H1 (cell line): Measurements from ENCODE around the gene POU2F1. TPM values are rescaled to one million over a fixed set of nuclear protein-coding genes. Genes with fewer than 3 reads are reported as not detected.

Experiments
- CTCF ChIA-PET: fragments of 300-600 bp; sonication (Branson Sonifier 250); formaldehyde crosslinking; loops from one replicate; lab custom pipeline; 2021; ENCODE audit not compliant: partially characterized antibody; lab: Charles Lee
- POLR2A ChIA-PET: fragments of 300-600 bp; sonication (Branson Sonifier 250); formaldehyde crosslinking; loops from one replicate; lab custom pipeline; 2021; ENCODE audit warnings: inconsistent platforms; ENCODE audit not compliant: partially characterized antibody; lab: Charles Lee
- DNase-seq, 2 experiments: peaks; one replicate each; pipeline versions ENCODE4 v3.0.0 to v3.0.0-alpha.2; 2010 to 2022; ENCODE audit warnings: low spot score in 2 of 2, low read depth in 1 of 2, mixed read lengths in 1 of 2
- FAIRE-seq: peaks from 2 replicates; lab custom pipeline; 2011; peaks lifted over from hg19 to GRCh38; lab: Jason Lieb, UNC
- H2AFZ ChIP-seq: 2 replicates; pipeline ENCODE4 v1.8.1; 2012; ENCODE audit warnings: low read length, inconsistent platforms
- H2AK5ac ChIP-seq: 2 replicates; pipeline ENCODE4 v1.6.1; 2013; ENCODE audit warnings: low read depth, low read length
- H2BK120ac ChIP-seq: replicated peaks from 2 replicates; pipeline ENCODE3; 2013; ENCODE audit warnings: low read depth, low read length, inconsistent platforms
- H2BK12ac ChIP-seq: 2 replicates; pipeline ENCODE4 v1.6.1; 2013; ENCODE audit warnings: low read depth, low read length
- H2BK15ac ChIP-seq: 2 replicates; pipeline ENCODE4 v1.6.1; 2013; ENCODE audit warnings: low read length
- H2BK20ac ChIP-seq: 2 replicates; pipeline ENCODE4 v1.6.1; 2013; ENCODE audit warnings: low read length
- H2BK5ac ChIP-seq: 2 replicates; pipeline ENCODE4 v1.6.1; 2013; ENCODE audit warnings: low read depth, low read length
- H3K14ac ChIP-seq: 2 replicates; pipeline ENCODE4 v1.6.1; 2013; ENCODE audit warnings: inconsistent platforms; ENCODE audit not compliant: insufficient read length
- H3K18ac ChIP-seq: 2 replicates; pipeline ENCODE4 v1.6.1; 2013; ENCODE audit warnings: low read length; ENCODE audit errors: extremely low read depth
- H3K23ac ChIP-seq: 2 replicates; pipeline ENCODE4 v1.6.1; 2013; ENCODE audit warnings: inconsistent platforms; ENCODE audit not compliant: insufficient read length
- H3K23me2 ChIP-seq: 2 replicates; pipeline ENCODE4 v1.6.1; 2013; ENCODE audit warnings: low read depth, low read length
- H3K27ac ChIP-seq: 2 replicates; pipeline ENCODE4 v1.6.1; 2011; ENCODE audit warnings: low read depth, low read length, inconsistent platforms
- H3K27me3 ChIP-seq, 4 experiments: replicated peaks in 1 of 4; 1 replicate in 1 of 4; 2 replicates in 3 of 4; pipeline versions ENCODE4 v1.6.1 to v1.8.1; 2011 to 2013; ENCODE audit warnings: low read length in 3 of 4, mild to moderate bottlenecking in 3 of 4, inconsistent platforms in 2 of 4, mixed read lengths in 2 of 4, moderate library complexity in 1 of 4; ENCODE audit not compliant: control insufficient read depth in 3 of 4, insufficient read depth in 3 of 4; ENCODE audit errors: extremely low read depth in 1 of 4
- H3K36me3 ChIP-seq, 4 experiments: 2 replicates each; pipeline versions ENCODE4 v1.6.1 to v1.8.1; 2011 to 2013; ENCODE audit warnings: mild to moderate bottlenecking in 4 of 4, low read length in 3 of 4, moderate library complexity in 2 of 4, control low read depth in 1 of 4, inconsistent platforms in 1 of 4; ENCODE audit not compliant: insufficient read depth in 4 of 4, control insufficient read depth in 2 of 4
- H3K4ac ChIP-seq: replicated peaks from 2 replicates; pipeline ENCODE3; 2013; ENCODE audit warnings: low read length, low read depth, mixed read lengths, inconsistent platforms; ENCODE audit not compliant: insufficient read length
- H3K4me1 ChIP-seq, 4 experiments: replicated peaks in 1 of 4; 1 replicate in 1 of 4; 2 replicates in 3 of 4; pipeline versions ENCODE4 v1.6.1 to v1.8.1; 2011 to 2013; ENCODE audit warnings: low read length in 3 of 4, inconsistent platforms in 2 of 4, mixed read lengths in 1 of 4; ENCODE audit not compliant: insufficient read depth in 4 of 4, control insufficient read depth in 3 of 4
- H3K4me2 ChIP-seq, 2 experiments: 2 replicates each; pipeline versions ENCODE4 v1.6.1 to v1.8.1; 2011 to 2013; ENCODE audit warnings: low read depth in 2 of 2, low read length in 2 of 2, control low read depth in 1 of 2, inconsistent platforms in 1 of 2, mild to moderate bottlenecking in 1 of 2; ENCODE audit not compliant: insufficient read depth in 1 of 2
- H3K4me3 ChIP-seq, 4 experiments: fragments of 200-600, 300-600 bp in 1 of 4; sonication (generic), shearing (Covaris generic), sonication (Bioruptor Twin) in 1 of 4; 2 replicates each; pipeline versions ENCODE4 v1.5.1 to v1.8.1; 2011 to 2016; ENCODE audit warnings: low read length in 4 of 4, low read depth in 3 of 4, control low read depth in 2 of 4, inconsistent platforms in 2 of 4, mild to moderate bottlenecking in 2 of 4, mixed read lengths in 1 of 4, moderate library complexity in 1 of 4; ENCODE audit not compliant: insufficient read depth in 2 of 4; ENCODE audit errors: extremely low read depth in 1 of 4
- H3K56ac ChIP-seq: replicated peaks from 2 replicates; pipeline ENCODE3; 2013; ENCODE audit warnings: low read depth, mild to moderate bottlenecking, mixed read lengths, low read length, inconsistent platforms; ENCODE audit not compliant: insufficient read length
- H3K79me1 ChIP-seq: 2 replicates; pipeline ENCODE4 v1.6.1; 2013; ENCODE audit warnings: low read depth, low read length, control low read depth
- H3K79me2 ChIP-seq, 2 experiments: 2 replicates each; pipeline versions ENCODE4 v1.6.1 to v1.8.1; 2012 to 2013; ENCODE audit warnings: low read length in 2 of 2, mild to moderate bottlenecking in 2 of 2, inconsistent platforms in 1 of 2; ENCODE audit not compliant: insufficient read depth in 2 of 2, control insufficient read depth in 1 of 2
- H3K9ac ChIP-seq, 4 experiments: replicated peaks in 1 of 4; 1 replicate in 1 of 4; 2 replicates in 3 of 4; pipeline versions ENCODE4 v1.6.1 to v1.8.1; 2011 to 2013; ENCODE audit warnings: low read depth in 3 of 4, low read length in 3 of 4, control low read depth in 2 of 4, mild to moderate bottlenecking in 2 of 4, moderate library complexity in 2 of 4, inconsistent platforms in 1 of 4; ENCODE audit errors: extremely low read depth in 1 of 4
- H3K9me3 ChIP-seq, 2 experiments: 2 replicates each; pipeline versions ENCODE4 v1.6.1 to v1.8.1; 2012 to 2013; ENCODE audit warnings: mild to moderate bottlenecking in 2 of 2, moderate library complexity in 2 of 2, control low read depth in 1 of 2, inconsistent platforms in 1 of 2, low read depth in 1 of 2, low read length in 1 of 2, mixed read lengths in 1 of 2; ENCODE audit not compliant: insufficient read depth in 2 of 2
- H4K20me1 ChIP-seq, 2 experiments: replicated peaks in 1 of 2; 2 replicates each; pipeline versions ENCODE3 to v1.8.1; 2011 to 2013; ENCODE audit warnings: inconsistent platforms in 2 of 2, low read length in 2 of 2, mild to moderate bottlenecking in 1 of 2; ENCODE audit not compliant: insufficient read depth in 2 of 2, control insufficient read depth in 1 of 2
- H4K5ac ChIP-seq: 2 replicates; pipeline ENCODE4 v1.6.1; 2013; ENCODE audit warnings: low read length, low read depth, mixed read lengths, inconsistent platforms; ENCODE audit not compliant: insufficient read length
- H4K8ac ChIP-seq: 2 replicates; pipeline ENCODE4 v1.8.0; 2013; ENCODE audit warnings: mild to moderate bottlenecking, moderate library complexity, low read length, inconsistent platforms; ENCODE audit not compliant: insufficient read depth; ENCODE audit errors: extremely low read depth
- H4K91ac ChIP-seq: replicated peaks from 2 replicates; pipeline ENCODE3; 2013; ENCODE audit warnings: low read length, mixed read lengths, inconsistent platforms; ENCODE audit not compliant: insufficient read length
- BACH1 ChIP-seq: IDR thresholded peaks from 2 replicates; pipeline ENCODE4 v1.6.1; 2012; ENCODE audit warnings: low read length, improper control_type of control experiment
- EP300 ChIP-seq, 2 experiments: IDR thresholded peaks; 1 replicate in 1 of 2; 2 replicates in 1 of 2; pipeline ENCODE4 v1.6.1; 2011 to 2012; ENCODE audit warnings: low read depth in 2 of 2, low read length in 2 of 2, mild to moderate bottlenecking in 2 of 2, borderline replicate concordance in 1 of 2, inconsistent platforms in 1 of 2, moderate library complexity in 1 of 2
- KDM1A ChIP-seq: fragments of 200-600, 300-600 bp; sonication (generic); IDR thresholded peaks from 2 replicates; pipeline ENCODE4 v1.7.1; 2016; ENCODE audit warnings: mild to moderate bottlenecking, low read length, borderline replicate concordance
- POU5F1 ChIP-seq: IDR thresholded peaks from 2 replicates; pipeline ENCODE4 v1.6.1; 2011; ENCODE audit warnings: low read depth, mild to moderate bottlenecking, low read length, moderate library complexity
- SIN3A ChIP-seq, 2 experiments: IDR thresholded peaks in 1 of 2; conservative IDR thresholded peaks in 1 of 2; 2 replicates each; pipeline ENCODE4 v1.6.1; 2011 to 2012; ENCODE audit warnings: low read length in 2 of 2, improper control_type of control experiment in 1 of 2, low read depth in 1 of 2, mild to moderate bottlenecking in 1 of 2
- SP1 ChIP-seq: IDR thresholded peaks from 2 replicates; pipeline ENCODE4 v1.6.1; 2011; ENCODE audit warnings: low read depth, low read length
- TBP ChIP-seq: IDR thresholded peaks from 2 replicates; pipeline ENCODE4 v1.6.1; 2011; ENCODE audit warnings: low read depth, low read length, improper control_type of control experiment
- TCF12 ChIP-seq: IDR thresholded peaks from 2 replicates; pipeline ENCODE4 v1.6.1; 2011; ENCODE audit warnings: low read depth, mild to moderate bottlenecking, low read length
- WGBS, 2 experiments: shearing (Covaris generic) in 1 of 2; methylation state at CpG; one replicate each; pipeline versions ENCODE4 v1.1.6 to v1.1.7; 2013 to 2015; ENCODE audit warnings: low lambda C conversion rate in 2 of 2, mixed read lengths in 2 of 2, inconsistent platforms in 1 of 2, low coverage in 1 of 2, missing lambda C conversion rate in 1 of 2; ENCODE audit not compliant: insufficient replicate concordance in 2 of 2, insufficient coverage in 1 of 2, insufficient read length in 1 of 2; ENCODE audit errors: extremely low coverage in 1 of 2, missing lambda C conversion rate in 1 of 2; 5-methylcytosine and 5-hydroxymethylcytosine counted together
- polyA plus RNA-seq, 7 experiments: library from polyadenylated mRNA; depleted of rRNA in 3 of 7; stranded (reverse) in 5 of 7; unstranded in 2 of 7; fragments of >200 nt in 5 of 7; fragments of 200-250 nt in 2 of 7; gene quantifications; 1 replicate in 5 of 7; 2 replicates in 1 of 7; 4 replicates in 1 of 7; pipeline versions ENCODE4 v1.2.1 to v1.2.3, GENCODE V29; 2011 to 2013; ENCODE audit warnings: missing spikeins in 2 of 7, mixed read lengths in 2 of 7
- total RNA-seq: library from RNA; stranded (reverse); fragmentation: NEBNext Ultra II Directional; extraction: Animal tissue kit (Norgen Biotek cat#: 25700); gene quantifications from 2 replicates; pipeline ENCODE4 v1.2.1, GENCODE V29; 2021
- TF ChIP-seq, protein P1 (sequence below): IDR thresholded peaks from 2 replicates; pipeline ENCODE4 v1.6.1; 2012; ENCODE audit warnings: inconsistent platforms
- TF ChIP-seq, protein P2 (sequence below): IDR thresholded peaks from 2 replicates; pipeline ENCODE4 v1.6.1; 2012; ENCODE audit warnings: inconsistent platforms

Gene POU2F1
- total and polyA plus RNA-seq, 2 of the 8 experiments (the other 6 are each of a cell fraction or from before 2014, with no cell fraction given) = 37.0 to 57.2 TPM

DNA sequence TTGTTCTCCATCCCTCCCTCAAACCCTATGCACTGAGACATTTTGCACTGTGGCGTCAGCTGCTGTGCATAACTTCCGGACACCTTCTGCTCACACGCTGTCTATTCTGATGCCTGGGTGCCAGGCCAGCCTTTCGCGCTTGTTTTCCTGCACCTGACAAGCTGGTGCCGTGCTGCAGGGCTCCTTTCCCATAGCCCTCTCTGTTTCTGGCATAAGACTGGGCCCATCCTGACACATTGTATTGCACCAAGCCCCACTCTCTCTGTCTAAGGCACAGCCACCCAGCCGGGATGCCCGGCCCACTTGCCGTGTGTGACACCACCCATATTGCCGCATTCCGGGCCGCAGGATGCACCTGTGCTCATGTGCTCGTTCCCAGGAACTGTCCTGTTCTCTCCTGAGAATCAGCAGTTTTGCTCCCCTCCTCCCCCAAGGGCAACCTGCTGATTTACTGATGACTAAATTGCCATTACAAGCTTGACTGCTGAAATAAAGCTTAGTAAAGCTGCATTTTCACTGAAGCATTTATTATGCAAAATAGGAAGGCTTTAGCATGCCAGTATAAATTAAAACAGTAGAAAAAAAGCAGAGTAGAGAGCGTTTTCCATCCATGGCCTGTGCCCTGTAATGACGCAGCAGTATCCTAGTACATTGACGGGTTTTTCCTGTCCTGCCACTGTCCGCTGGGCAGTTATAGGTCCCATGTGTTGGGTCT is 209.6 kb downstream of the POU2F1 start:
- H3K14ac ChIP-seq = no peak overlapping the region
- ChIA-PET CTCF (interaction anchor here (0.6 to 5.5 kb wide), 8 partner anchors 11 to 257 kb away, joined by 3 to 64 read pairs (median 6); no protein-coding TSS in a partner anchor), POLR2A (interaction anchor here (0.8 to 1.5 kb wide), 4 partner anchors 9 to 369 kb away, joined by 3 to 4 read pairs (median 4); partner anchors contain the start of gene POU2F1)
- H2BK5ac ChIP-seq = peak overlapping the region; percentile 94
- H4K5ac ChIP-seq = no peak overlapping the region
- H4K8ac ChIP-seq = no peak overlapping the region
- WGBS, 2 experiments = 51% methylated on average over 17 of the region's 17 CpGs; no CpG with 5 or more reads in 1 of the 2 experiments
- H3K27me3 ChIP-seq = peaks cover 0 to under 1% (median 0%) of the 10 kb centered on the region in 4 experiments; a peak in 1 of 7 replicates
- H3K36me3 ChIP-seq = no peaks in the 10 kb centered on the region
- no peaks in the 10 kb centered on the region for H4K20me1 ChIP-seq
- H3K9me3 ChIP-seq = no peaks in the 10 kb centered on the region
- no peak overlapping the region for H3K4ac ChIP-seq
- DNase-seq (peak; percentile 61 to 68), FAIRE-seq (peak; percentile 75)
- H3K79me1 ChIP-seq = no peaks in the 10 kb centered on the region
- peaks cover 20 to 48% (median 28%) of the 10 kb centered on the region in 4 experiments for H3K4me1 ChIP-seq
- no peak overlapping the region for H3K27ac ChIP-seq
- H3K18ac ChIP-seq = peak overlapping the region; percentile 41; the same call in 1 of the 2 replicates
- H3K23ac ChIP-seq = no peak overlapping the region
- H2BK120ac ChIP-seq = no peak overlapping the region
- H2AFZ ChIP-seq = no peak overlapping the region
- no peak overlapping the region for H2AK5ac ChIP-seq
- H3K56ac ChIP-seq = no peak overlapping the region
- peak overlapping the region; percentile 40 to 41 for H3K4me2 ChIP-seq
- H3K4me3 ChIP-seq = no peak overlapping the region
- no peak overlapping the region for H3K9ac ChIP-seq
- H2BK15ac ChIP-seq = 0 out of 2 replicates have a peak overlapping the region, but pooled peaks have one; percentile 47
- H4K91ac ChIP-seq = peak overlapping the region; percentile 4
- H3K23me2 ChIP-seq = no peaks in the 10 kb centered on the region
- peak overlapping the region; percentile 97 for H2BK12ac ChIP-seq
- H2BK20ac ChIP-seq = peak overlapping the region; percentile 17; the same call in 1 of the 2 replicates
- H3K79me2 ChIP-seq = no peaks in the 10 kb centered on the region
- TF ChIP-seq SIN3A (conservative IDR thresholded peaks at IDR 0.05 in 1 of 2, IDR thresholded peaks at IDR 0.05 in 1 of 2; ENCODE audit: low read depth in 1 of 2, low read length in 2 of 2) (0 out of 4 replicates have a peak, but pooled peaks of 1 of the 2 experiments have one; percentile 19), POU5F1 (0 out of 2 replicates have a peak, but pooled peaks have one; percentile 42), SP1 (peak; percentile 48; the same call in 1 of the 2 replicates), KDM1A (0 out of 2 replicates have a peak, but pooled peaks have one; percentile 10), TCF12 (0 out of 2 replicates have a peak, but pooled peaks have one; percentile 57), EP300 (IDR thresholded peaks at IDR 0.05; ENCODE audit: borderline replicate concordance in 1 of 2, low read depth in 2 of 2, low read length in 2 of 2) (0 out of 3 replicates have a peak, but pooled peaks of 1 of the 2 experiments have one; percentile 21), BACH1 (peak; percentile 79; the same call in 1 of the 2 replicates), TBP (peak; percentile 20; the same call in 1 of the 2 replicates)
- TF ChIP-seq, protein P1, sequence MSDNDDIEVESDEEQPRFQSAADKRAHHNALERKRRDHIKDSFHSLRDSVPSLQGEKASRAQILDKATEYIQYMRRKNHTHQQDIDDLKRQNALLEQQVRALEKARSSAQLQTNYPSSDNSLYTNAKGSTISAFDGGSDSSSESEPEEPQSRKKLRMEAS = no peak
- TF ChIP-seq, protein P2, sequence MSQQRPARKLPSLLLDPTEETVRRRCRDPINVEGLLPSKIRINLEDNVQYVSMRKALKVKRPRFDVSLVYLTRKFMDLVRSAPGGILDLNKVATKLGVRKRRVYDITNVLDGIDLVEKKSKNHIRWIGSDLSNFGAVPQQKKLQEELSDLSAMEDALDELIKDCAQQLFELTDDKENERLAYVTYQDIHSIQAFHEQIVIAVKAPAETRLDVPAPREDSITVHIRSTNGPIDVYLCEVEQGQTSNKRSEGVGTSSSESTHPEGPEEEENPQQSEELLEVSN = no peak
